ENCODE measurements around the gene ICA1L.
A peak's percentile ranks its signal among the peaks of the same experiment; 100 is the strongest.

The ICA1L gene

DNA sequence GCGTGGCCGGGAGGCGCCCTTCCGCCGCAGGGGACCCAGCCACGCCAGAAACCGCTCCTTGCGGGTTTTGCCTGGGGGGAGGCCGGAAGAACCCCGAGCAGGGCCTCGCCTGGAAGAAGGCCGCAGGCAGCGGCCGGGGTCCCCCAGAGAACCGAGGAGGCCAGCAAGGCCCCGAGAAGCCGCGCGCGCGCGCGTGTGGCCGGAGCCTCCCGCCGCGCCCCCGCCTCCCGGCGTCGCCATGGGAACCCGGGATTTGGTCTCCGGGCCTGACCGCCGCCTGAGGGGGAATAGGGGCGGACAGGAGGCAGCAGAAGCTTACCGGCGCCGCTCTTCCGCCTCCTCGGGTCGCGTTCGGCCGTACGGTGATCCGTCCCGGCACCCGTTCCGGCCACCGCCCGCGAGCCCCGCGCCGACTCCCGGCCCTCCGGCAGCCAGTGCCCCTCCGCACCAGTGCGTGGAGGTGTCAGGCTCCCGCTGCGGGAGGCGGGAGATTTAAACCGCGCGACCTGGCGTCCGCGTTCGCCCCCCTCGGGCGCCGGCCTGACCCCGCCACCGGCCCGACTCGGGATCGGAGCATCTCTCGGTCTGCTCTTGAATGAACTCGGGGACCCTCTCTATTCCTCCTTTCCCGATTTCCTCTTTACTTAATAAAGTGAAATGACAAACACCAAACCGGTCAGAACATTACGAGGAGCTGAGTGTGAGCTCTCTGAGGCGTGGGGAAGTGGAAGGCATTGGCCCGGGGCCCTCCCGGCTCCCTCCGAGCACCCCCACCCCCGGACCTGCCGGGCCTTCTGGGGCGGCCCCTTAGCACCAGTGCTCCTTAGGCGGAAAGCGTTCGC is at the start of gene ICA1L:
Gene ICA1L (minus strand): TSS at position 467 of the 842 bp plus-strand sequence. CDS start 42,757 bp downstream, outside the sequence.
- TF ChIP-seq, protein P1, sequence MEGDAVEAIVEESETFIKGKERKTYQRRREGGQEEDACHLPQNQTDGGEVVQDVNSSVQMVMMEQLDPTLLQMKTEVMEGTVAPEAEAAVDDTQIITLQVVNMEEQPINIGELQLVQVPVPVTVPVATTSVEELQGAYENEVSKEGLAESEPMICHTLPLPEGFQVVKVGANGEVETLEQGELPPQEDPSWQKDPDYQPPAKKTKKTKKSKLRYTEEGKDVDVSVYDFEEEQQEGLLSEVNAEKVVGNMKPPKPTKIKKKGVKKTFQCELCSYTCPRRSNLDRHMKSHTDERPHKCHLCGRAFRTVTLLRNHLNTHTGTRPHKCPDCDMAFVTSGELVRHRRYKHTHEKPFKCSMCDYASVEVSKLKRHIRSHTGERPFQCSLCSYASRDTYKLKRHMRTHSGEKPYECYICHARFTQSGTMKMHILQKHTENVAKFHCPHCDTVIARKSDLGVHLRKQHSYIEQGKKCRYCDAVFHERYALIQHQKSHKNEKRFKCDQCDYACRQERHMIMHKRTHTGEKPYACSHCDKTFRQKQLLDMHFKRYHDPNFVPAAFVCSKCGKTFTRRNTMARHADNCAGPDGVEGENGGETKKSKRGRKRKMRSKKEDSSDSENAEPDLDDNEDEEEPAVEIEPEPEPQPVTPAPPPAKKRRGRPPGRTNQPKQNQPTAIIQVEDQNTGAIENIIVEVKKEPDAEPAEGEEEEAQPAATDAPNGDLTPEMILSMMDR (IDR thresholded peaks at IDR 0.05; ENCODE audit: low read depth, low read length) = no peak
- peak within 1 kb of the TSS; percentile 78 for H3K4me3 ChIP-seq (ENCODE audit: low read depth, low read length)

DNA sequence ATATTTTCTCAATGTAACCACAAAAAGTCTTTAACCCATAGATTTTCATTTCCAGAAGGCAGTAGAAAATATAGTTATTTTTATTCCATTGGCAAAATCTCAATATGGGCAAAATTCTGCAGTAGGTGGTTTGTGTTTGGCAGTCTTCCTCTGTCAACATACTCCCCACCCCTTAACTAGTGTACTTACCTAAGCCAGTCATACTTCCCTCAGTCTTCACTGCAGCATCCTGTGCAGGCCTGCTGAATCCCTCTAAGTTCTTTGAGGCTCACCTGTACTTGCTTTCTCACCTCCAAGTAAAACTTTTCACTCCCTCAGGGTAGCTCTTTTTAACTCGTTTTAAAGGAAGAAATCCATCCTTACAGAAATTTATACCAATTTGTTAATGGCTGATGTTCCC is 47.3 kb upstream of the ICA1L start:
- TF ChIP-seq, protein P1 (IDR thresholded peaks at IDR 0.05; ENCODE audit: low read depth, low read length) = no peak
- H3K4me3 ChIP-seq (ENCODE audit: low read depth, low read length) = no peak overlapping the region

DNA sequence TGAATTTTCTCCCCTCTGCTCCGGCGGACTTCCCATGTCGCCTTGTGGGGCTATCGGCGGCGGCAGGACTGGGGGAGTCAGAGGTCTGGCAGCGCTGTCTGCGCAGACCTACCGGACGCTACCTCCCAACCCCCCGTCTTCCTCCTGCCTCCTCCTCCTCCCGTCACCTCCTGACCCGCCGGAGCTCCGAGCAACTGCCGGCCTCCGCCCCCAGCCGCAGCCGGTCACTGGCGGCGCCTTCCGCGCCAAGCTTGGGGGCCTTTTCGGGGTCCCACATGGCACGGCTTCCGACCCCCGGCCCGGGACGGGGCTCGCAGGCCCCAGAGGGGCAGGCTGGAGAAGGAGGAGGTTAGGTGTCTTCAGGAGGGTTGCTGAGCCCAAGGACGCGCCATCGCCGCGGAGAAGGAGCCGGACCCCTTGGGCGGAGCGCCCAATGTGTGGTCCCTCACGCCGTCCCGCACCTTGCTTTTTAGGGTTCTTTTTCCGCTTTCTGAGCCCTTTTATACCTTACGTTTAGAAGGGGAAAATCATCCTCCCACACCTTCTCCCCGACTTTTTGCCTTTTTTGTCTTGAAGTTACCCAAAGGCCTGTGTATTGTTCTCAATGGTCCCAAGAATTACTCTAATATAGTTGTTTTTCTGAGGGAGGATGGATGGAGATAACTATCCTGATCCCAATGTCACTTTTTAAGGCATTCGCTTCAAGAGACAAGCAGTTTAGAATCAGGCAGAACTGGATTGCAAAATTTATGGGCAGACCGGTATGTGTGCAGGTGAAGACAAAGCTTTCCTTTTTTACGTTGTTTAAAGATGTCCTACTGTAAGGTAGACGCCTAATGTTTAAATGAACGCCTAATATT is 41.0 kb upstream of the ICA1L start:
- H3K4me3 ChIP-seq (ENCODE audit: low read depth, low read length) = peak overlapping the region; percentile 96

DNA sequence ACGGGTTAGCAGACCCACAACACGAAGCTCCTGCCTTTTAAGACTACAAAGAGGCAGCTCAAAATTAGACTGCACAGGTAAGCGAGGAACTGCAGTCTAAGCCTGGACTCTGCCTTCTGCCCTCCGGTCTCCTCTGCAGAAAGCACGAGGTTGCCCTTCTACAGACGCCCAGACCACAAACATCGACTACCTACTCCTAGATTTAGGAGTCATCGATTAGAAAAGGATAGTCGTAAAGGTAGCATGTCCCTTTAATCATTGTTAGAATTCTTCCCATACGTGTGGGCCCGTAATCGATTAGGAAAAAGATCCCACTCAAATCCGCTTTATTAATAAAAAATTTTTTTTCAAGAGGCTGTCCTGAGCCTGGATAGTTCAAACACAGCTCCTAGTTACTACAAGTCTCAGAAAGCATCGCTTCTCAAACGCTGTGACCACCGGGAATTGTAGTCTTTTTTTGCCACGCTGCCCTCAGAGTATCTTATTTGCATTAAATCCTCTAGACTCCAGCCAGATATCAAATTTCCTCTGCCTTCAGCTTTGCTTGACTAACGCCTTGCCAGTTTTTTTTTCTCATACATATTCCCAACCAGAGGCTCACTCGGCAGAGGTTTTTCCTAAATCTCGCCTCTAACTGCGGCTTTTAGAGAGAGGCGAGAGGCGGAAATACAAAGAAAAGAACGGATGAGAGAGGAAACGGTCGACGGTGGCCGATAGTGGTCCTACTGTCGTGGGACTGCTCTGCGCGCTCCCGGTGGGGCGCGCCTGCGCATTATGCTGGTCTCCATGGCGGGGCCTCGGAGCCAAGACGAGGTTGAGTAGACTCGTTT is 40.2 kb upstream of the ICA1L start, which contains the start of the genes CARF and WDR12:
Gene CARF (plus strand): TSS at position 764 of the 830 bp plus-strand sequence. CDS start 29,628 bp downstream, outside the sequence.
Gene WDR12 (minus strand): TSS at position 162 of the 830 bp plus-strand sequence. CDS start 197 bp downstream, outside the sequence.
- TF ChIP-seq, protein P1 (IDR thresholded peaks at IDR 0.05; ENCODE audit: low read depth, low read length) = no peak
- H3K4me3 ChIP-seq (ENCODE audit: low read depth, low read length) = peak within 1 kb of the TSS; percentile 96

DNA sequence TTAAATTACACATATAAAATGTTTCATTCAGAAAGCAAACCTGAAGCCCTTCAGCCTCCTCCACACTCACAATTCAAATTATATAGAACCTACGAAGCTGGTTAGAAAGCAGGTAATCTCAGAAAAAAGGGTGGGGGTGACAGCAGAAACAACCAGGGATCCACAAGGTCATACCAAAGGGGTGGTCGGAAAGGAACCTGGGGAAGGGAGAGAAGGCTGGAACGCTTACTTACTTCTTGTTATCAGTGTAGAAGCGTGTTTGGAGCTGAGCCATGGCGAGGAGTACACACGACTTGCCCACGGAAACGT is 39.6 kb upstream of the ICA1L start:
- TF ChIP-seq, protein P1 (IDR thresholded peaks at IDR 0.05; ENCODE audit: low read depth, low read length) = no peak
- H3K4me3 ChIP-seq (ENCODE audit: low read depth, low read length) = peak overlapping the region; percentile 96

- peak overlapping the region; percentile 96 for H3K4me3 ChIP-seq (ENCODE audit: low read depth, low read length)
- TF ChIP-seq, protein P1 (IDR thresholded peaks at IDR 0.05; ENCODE audit: low read depth, low read length) = no peak
These were observed 39.1 kb upstream of the ICA1L start for GRCh38 chr2:202910698-202911097.

DNA sequence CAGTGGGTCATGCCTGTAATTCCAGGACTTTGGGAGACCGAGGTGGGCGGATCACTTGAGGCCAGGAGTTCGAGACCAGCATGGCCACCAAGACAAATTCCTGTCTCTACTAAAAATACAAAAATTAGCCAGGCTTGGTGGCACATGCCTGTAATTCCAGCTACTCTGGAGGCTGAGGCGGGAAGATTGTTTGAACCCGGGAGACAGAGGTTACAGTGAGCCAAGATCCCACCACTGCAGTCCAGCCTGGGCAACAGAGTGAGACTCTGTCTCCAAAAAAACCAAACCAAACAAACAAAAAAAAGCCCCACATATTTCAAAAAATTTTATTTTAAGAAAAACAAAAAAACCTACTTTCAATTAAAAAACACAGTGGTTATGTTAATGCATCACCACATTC is 38.7 kb upstream of the ICA1L start:
- H3K4me3 ChIP-seq (ENCODE audit: low read depth, low read length) = peak overlapping the region; percentile 96
